Activated CD4-positive, alpha-beta T cell treated with anti-CD3 and anti-CD28 coated beads, Interleukin-2, Interleukin-4, amounts not matched to agents 100 ng/mL and 50 ng/mL, durations not matched to agents 16 hours and 8 hours (primary cell): ENCODE data around the gene NDUFB4.
"Not testable (repeated sequence)": the region's sequence is repeated elsewhere in the genome, so short reads cannot be mapped to it uniquely, and the experiment has no call there.

Experiments
- DNase-seq: peaks from one replicate; pipeline ENCODE4 v3.0.0-alpha.2; 2020; ENCODE audit warnings: low spot score

The NDUFB4 gene

DNA sequence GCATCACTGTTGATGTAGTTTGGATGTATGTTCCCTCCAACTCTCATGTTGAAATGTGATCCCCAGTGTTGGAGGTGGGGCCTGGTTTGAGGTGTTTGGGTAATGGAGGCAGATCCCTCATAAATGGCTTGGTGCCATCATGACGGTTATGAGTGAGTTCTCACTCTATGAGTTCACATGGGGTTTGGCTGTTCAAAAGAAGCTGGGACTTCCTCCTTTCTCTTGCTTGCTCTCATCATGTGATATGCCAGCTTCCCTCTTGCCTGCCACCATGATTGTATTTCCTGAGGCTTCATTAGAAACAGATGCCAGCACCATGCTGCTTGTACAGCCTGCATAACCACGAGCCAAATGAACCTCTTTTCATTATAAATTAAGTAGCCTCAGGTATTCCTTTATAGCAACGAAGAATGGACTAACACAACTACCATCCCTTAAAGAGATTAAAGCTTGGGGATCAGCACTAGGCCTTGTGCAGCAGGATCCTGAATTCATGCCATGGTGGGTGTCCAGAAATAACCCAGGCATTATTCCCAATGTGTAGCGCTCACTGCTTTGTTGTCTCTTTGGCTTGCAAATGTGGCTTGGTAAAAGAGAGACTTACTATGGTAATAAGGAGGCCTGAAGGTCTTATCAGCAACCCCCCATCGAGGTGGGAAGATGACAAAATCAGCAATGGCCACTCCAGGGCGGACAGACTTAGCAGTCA is 41.9 kb downstream of the NDUFB4 start:
- no peak for DNase-seq

- not testable (repeated sequence) for DNase-seq
These were observed 42.7 kb downstream of the NDUFB4 start for GRCh38 chr3:120638820-120639219.

DNA sequence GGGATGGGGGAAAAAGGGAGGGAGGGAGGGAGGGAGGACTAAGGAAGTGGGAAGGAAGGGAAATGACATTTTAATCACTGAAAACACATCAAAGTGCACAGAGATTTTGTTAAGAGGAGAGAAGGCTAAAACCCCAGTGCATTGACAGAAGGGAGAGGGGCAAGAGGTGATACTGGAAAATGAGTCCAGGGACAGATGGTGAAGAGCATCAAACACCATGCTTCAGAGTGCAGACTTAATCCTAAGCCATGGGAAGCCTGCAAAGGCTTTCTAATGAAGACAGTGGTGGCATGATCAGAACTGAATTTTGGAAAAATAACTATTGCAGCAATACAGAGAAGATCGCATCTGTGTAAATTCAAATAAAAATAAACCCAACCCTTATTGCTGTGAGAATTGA is 44.1 kb downstream of the NDUFB4 start:
- no peak for DNase-seq

GRCh38 chr3:120641696-120642246 is 45.6 kb downstream of the NDUFB4 start:
- DNase-seq = no peak

DNA sequence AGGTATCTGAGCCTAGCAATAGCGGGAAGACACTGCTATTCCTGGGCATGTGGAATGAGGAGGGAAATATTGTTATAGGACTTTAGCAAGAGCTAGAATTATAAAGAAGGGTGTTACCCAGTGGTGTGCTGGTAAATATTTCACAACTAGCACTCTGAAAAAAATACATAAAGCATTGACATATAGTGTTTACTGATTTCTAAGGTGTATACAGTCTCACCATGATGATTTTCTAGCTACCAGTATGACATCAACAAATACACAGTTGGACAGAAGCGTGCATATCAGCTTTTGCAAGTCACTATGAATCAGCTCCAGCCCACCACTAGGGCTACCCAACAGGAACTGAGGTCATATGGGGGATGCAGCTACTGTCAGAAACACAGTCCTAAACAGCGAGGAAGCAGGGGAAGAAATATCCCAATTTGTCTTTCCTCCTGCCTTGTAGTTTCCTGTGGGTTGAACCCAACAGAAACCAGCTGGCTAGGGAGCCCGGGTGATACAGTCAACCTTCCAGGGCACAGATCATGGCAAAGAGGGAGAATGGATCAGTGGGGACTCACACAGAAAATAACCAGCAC is 46.3 kb downstream of the NDUFB4 start:
- no peak for DNase-seq

DNA sequence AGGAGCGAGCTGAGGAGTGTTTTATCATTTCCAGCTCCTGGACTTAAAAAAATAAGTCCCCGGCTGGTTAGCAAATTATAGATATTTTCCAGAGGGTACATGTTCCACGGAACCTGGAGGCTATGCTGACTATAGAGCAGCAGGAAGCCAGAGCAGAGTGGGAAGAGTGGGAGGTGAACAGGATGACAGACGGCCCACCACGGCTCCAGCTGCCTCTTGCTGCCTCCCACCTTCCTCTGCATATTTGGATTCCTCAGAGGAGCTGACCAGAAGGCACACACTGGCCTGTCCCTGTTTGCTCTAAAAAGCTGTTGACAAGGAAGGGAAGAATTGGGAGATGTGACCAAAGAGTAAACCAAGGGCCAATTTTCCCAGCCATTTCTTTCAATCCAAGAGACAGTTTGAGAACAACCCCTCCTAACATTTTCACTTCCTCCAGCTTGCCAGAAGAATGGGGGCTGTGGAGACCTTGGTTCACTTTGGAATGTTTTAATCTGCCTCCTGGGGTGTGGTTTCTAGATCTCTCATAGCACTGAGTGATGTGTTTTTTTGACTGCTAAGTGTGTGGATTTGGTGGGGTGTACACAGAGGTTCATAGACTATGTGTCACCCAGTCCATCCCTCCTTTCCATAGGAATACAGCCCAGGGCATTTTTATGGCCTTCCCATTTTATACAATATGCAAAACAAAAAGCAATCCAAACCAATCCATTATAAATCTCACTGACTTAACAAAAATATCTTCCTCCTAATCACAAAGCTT is 49.1 kb downstream of the NDUFB4 start:
- DNase-seq = no peak

DNA sequence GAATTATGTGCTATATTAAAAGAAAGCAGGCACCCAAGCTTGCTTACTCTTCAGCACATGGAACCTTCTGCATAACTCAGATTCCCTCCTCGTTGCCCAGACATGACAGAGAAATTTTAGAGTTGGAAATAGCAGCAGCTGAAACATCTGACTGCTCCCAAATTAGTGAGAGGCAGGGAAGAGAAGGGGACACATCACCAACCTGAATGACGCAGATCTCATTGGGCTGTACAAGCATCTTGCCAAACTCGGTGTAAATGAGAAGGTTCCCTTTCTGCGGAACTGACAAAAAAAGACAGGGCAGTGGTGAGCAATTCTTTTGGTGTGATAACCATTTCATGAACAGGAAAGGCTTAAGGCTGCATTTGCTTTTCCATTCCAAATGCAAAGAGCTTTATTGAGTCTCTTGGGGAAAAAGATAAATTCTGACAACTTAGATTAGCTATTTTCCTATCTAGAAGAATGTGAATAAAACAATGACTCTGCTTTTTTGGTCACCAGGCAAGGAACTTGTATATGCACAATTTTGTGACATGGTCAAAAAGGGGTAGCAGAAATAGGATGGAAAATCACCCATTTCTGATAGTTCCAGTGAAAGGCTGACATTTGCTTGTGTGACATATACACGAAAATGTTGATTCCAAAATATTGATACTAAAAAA is 50.8 kb downstream of the NDUFB4 start:
- DNase-seq = no peak

GRCh38 chr3:120648290-120648689 is 52.2 kb downstream of the NDUFB4 start:
- no peak for DNase-seq

GRCh38 chr3:120649830-120650233 is 53.7 kb downstream of the NDUFB4 start:
- DNase-seq = no peak

DNA sequence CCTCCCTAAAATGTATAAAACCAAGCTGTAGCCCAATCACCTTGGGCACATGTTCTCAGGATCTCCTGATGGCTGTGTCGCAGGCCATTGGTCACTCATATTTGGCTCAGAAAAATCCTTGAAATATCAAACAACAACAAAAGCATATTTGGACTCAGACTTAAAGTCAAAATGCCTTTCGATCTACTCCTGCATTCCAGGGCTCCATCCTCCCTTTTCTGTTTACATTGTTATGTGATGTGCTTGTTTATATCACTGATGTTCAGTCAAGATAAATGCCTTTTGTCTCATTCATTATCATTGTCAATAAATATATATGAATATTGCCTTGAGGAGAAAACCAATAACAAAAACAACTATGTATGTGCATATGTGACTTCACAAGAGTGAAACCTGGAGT is 54.2 kb downstream of the NDUFB4 start:
- no peak for DNase-seq
